ENCODE measurements around the gene SERPINB10. TPM values are rescaled to one million over a fixed set of nuclear protein-coding genes. Genes with fewer than 3 reads are reported as not detected.

Gene SERPINB10
- polyA plus RNA-seq, 3 donors = 1.3 to 2.0 (median 1.3) TPM

- intact Hi-C loops (cut with micrococcal nuclease) = loop anchor here (5.0 to 10.0 kb wide), 3 partner anchors 34 to 416 kb away; no protein-coding TSS in a partner anchor
- Histone ChIP-seq H2AFZ (ENCODE audit: insufficient read depth, low read depth, low read length, poor library complexity, severe bottlenecking) (no peak overlapping the region), H3K79me2 (ENCODE audit: insufficient read depth, low read length) (peaks cover 55% of the 10 kb centered on the region), H4K20me1 (ENCODE audit: insufficient read depth, low read length) (no peaks in the 10 kb centered on the region), H3K4me1 (ENCODE audit: control insufficient read depth in 1 of 2, insufficient read depth in 2 of 2, low read length in 2 of 2) (peaks cover 31 to 38% of the 10 kb centered on the region in 2 donors), H3K27ac (ENCODE audit: low read depth in 1 of 2, low read length in 2 of 2) (peak overlapping the region in 1 of 2 donors; percentile 66), H3K4me3 (replicated peaks in 1 of 3; ENCODE audit: low read depth in 2 of 3, low read length in 3 of 3) (no peak overlapping the region), H3K36me3 (replicated peaks in 1 of 2; ENCODE audit: control insufficient read depth in 1 of 2, insufficient read depth in 2 of 2, low read length in 2 of 2) (peaks cover 0 to 11% of the 10 kb centered on the region in 2 donors), H3K9me3 (replicated peaks in 1 of 2; ENCODE audit: control insufficient read depth in 1 of 2, insufficient read depth in 1 of 2, low read length in 2 of 2) (no peaks in the 10 kb centered on the region), H3K4me2 (replicated peaks; ENCODE audit: extremely low read depth, low read length, poor library complexity, severe bottlenecking) (no peak overlapping the region), H3K9ac (ENCODE audit: insufficient read depth, low read length, poor library complexity, severe bottlenecking) (no peak overlapping the region), H3K27me3 (ENCODE audit: control insufficient read depth in 2 of 2, insufficient read depth in 2 of 2, low read length in 2 of 2) (no peaks in the 10 kb centered on the region)
- Mint-ChIP-seq H3K4me1 (peaks cover 41% of the 10 kb centered on the region), H3K9me3 (no peaks in the 10 kb centered on the region), H3K4me3 (no peak overlapping the region), H3K27me3 (ENCODE audit: low read depth in 3 of 3) (peaks cover 0 to 3% (median 0%) of the 10 kb centered on the region in 3 donors), H3K36me3 (peaks cover 0 to 2% of the 10 kb centered on the region in 2 donors), H3K27ac (peak overlapping the region; percentile 67 to 88 (median 81))
- no peak for TF ChIP-seq CTCF (IDR thresholded peaks at IDR 0.05)
- DNase-seq = peak in 2 of 3 donors; percentile 61 to 67
- WGBS (ENCODE audit: insufficient coverage) = 0% methylated on average over 2 of the region's 3 CpGs
Measured at GRCh38 chr18:63930773-63931354, 23.1 kb downstream of the SERPINB10 start.

- Histone ChIP-seq H4K20me1 (ENCODE audit: insufficient read depth, low read length) (no peaks in the 10 kb centered on the region), H3K79me2 (ENCODE audit: insufficient read depth, low read length) (peaks cover 24% of the 10 kb centered on the region), H3K36me3 (replicated peaks in 1 of 2; ENCODE audit: control insufficient read depth in 1 of 2, insufficient read depth in 2 of 2, low read length in 2 of 2) (peaks cover 0 to 11% of the 10 kb centered on the region in 2 donors), H3K4me2 (replicated peaks; ENCODE audit: extremely low read depth, low read length, poor library complexity, severe bottlenecking) (peak overlapping the region; percentile 83), H3K27me3 (ENCODE audit: control insufficient read depth in 2 of 2, insufficient read depth in 2 of 2, low read length in 2 of 2) (no peaks in the 10 kb centered on the region), H3K4me1 (ENCODE audit: control insufficient read depth in 1 of 2, insufficient read depth in 2 of 2, low read length in 2 of 2) (peaks cover 19 to 27% of the 10 kb centered on the region in 2 donors), H2AFZ (ENCODE audit: insufficient read depth, low read depth, low read length, poor library complexity, severe bottlenecking) (peak overlapping the region; percentile 96), H3K4me3 (replicated peaks in 1 of 3; ENCODE audit: low read depth in 2 of 3, low read length in 3 of 3) (peak overlapping the region; percentile 73 to 87 (median 74)), H3K9ac (ENCODE audit: insufficient read depth, low read length, poor library complexity, severe bottlenecking) (peak overlapping the region; percentile 72), H3K27ac (ENCODE audit: low read depth in 1 of 2, low read length in 2 of 2) (peak overlapping the region; percentile 78 to 89), H3K9me3 (replicated peaks in 1 of 2; ENCODE audit: control insufficient read depth in 1 of 2, insufficient read depth in 1 of 2, low read length in 2 of 2) (no peaks in the 10 kb centered on the region)
- intact Hi-C loops (cut with micrococcal nuclease) = loop anchor here (5.0 to 10.0 kb wide), 3 partner anchors 84 to 422 kb away; no protein-coding TSS in a partner anchor
- WGBS (ENCODE audit: insufficient coverage) = under 1% methylated on average over 38 of the region's 54 CpGs
- H3K36me3 Mint-ChIP-seq = peaks cover 0 to 2% of the 10 kb centered on the region in 2 donors
- H3K27me3 Mint-ChIP-seq (ENCODE audit: low read depth in 3 of 3) = peaks cover 0 to under 1% (median 0%) of the 10 kb centered on the region in 3 donors
- no peak overlapping the region for H3K4me3 Mint-ChIP-seq
- DNase-seq = peak; percentile 87 to 91 (median 91)
- TF ChIP-seq CTCF (IDR thresholded peaks at IDR 0.05) = peak; percentile 81
- peak overlapping the region in 6 of 7 donors; percentile 59 to 90 (median 86) for H3K27ac Mint-ChIP-seq
- H3K4me1 Mint-ChIP-seq = peaks cover 7% of the 10 kb centered on the region
- H3K9me3 Mint-ChIP-seq = no peaks in the 10 kb centered on the region
Measured at GRCh38 chr18:63936156-63936931, 28.6 kb downstream of the SERPINB10 start.
